ENCODE results near the gene RLF.

RLF gene

DNA sequence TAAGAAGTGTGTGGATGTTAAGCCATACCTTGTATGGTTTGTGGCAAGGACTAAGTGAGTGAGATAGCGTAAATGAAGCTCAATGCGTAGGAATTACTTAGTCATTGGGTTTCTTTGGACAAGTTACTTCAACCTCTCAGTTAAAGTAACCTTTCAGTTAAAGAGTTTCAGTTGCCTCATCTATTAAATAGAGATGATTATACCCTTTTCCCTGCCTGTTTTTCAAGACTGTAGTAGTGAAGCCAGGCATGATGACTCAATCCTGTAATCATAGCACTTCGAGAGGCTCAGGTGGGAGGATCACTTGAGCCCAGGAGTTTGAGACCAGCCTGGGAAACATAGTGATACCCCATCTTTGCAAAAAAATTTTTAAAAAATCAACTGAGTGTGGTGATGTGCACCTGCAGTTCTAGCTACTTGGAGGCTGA is 103.2 kb downstream of the RLF start:
- H3K4me3 ChIP-seq (ENCODE audit: low read length), result no peak overlapping the region
- no peak for DNase-seq (ENCODE audit: low read depth)
- H3K9ac ChIP-seq (ENCODE audit: low read length), result no peak overlapping the region
- H3K27me3 ChIP-seq (replicated peaks; ENCODE audit: control insufficient read depth, insufficient read depth, low read length), result no peaks in the 10 kb centered on the region
- no peaks in the 10 kb centered on the region for H3K9me3 ChIP-seq (ENCODE audit: control insufficient read depth, low read length)
- peaks cover 42% of the 10 kb centered on the region for H3K4me1 ChIP-seq (ENCODE audit: control insufficient read depth, insufficient read depth, low read length)
- peaks cover 61% of the 10 kb centered on the region for H3K36me3 ChIP-seq (ENCODE audit: control insufficient read depth, insufficient read depth, low read length, severe bottlenecking)

DNA sequence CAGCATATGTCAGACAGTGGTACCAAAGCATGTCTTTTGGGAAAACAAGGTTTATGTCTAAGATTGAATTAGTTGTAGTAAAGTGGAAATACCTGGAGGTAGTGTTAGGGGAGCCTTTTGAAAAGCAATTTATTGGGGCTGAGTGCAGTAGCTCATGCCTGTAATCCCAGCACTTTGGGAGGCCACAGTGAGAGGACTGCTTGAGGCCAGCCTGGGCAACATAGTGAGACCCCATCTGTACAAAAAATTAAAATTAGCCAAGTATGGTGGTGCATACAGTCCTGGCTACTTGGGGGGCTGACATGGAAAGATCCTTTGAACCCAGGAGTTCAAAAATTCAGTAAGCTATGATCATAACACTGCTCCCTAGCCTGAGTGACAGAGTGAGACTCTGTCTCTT is 104.1 kb downstream of the RLF start:
- H3K36me3 ChIP-seq (ENCODE audit: control insufficient read depth, insufficient read depth, low read length, severe bottlenecking), result peaks cover 68% of the 10 kb centered on the region
- H3K4me3 ChIP-seq (ENCODE audit: low read length), result no peak overlapping the region
- no peak for DNase-seq (ENCODE audit: low read depth)
- H3K4me1 ChIP-seq (ENCODE audit: control insufficient read depth, insufficient read depth, low read length), result peaks cover 42% of the 10 kb centered on the region
- H3K9ac ChIP-seq (ENCODE audit: low read length), result no peak overlapping the region
- no peaks in the 10 kb centered on the region for H3K27me3 ChIP-seq (replicated peaks; ENCODE audit: control insufficient read depth, insufficient read depth, low read length)
- H3K9me3 ChIP-seq (ENCODE audit: control insufficient read depth, low read length), result no peaks in the 10 kb centered on the region

DNA sequence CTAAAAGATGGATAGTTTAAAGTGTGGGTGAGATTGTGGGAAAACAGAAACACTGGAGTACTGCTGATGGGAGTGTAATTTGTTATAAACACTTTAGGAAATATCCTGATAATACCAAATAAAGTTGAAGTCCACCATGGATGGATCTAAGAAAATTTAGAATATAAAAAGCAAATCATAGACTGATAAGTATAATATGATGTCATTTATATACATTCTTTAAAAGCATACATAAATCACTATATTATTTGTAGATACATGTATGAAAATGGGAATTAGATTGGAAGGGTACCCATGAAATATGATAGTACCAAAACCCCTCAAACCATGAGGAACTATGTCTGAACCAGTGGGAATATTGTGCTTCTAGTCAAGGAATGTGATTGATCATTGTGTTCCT is 104.7 kb downstream of the RLF start:
- H3K27me3 ChIP-seq (replicated peaks; ENCODE audit: control insufficient read depth, insufficient read depth, low read length), result no peaks in the 10 kb centered on the region
- no peak overlapping the region for H3K9ac ChIP-seq (ENCODE audit: low read length)
- H3K4me1 ChIP-seq (ENCODE audit: control insufficient read depth, insufficient read depth, low read length), result peaks cover 44% of the 10 kb centered on the region
- H3K9me3 ChIP-seq (ENCODE audit: control insufficient read depth, low read length), result no peaks in the 10 kb centered on the region
- no peak overlapping the region for H3K4me3 ChIP-seq (ENCODE audit: low read length)
- peaks cover 68% of the 10 kb centered on the region for H3K36me3 ChIP-seq (ENCODE audit: control insufficient read depth, insufficient read depth, low read length, severe bottlenecking)
- no peak for DNase-seq (ENCODE audit: low read depth)

DNA sequence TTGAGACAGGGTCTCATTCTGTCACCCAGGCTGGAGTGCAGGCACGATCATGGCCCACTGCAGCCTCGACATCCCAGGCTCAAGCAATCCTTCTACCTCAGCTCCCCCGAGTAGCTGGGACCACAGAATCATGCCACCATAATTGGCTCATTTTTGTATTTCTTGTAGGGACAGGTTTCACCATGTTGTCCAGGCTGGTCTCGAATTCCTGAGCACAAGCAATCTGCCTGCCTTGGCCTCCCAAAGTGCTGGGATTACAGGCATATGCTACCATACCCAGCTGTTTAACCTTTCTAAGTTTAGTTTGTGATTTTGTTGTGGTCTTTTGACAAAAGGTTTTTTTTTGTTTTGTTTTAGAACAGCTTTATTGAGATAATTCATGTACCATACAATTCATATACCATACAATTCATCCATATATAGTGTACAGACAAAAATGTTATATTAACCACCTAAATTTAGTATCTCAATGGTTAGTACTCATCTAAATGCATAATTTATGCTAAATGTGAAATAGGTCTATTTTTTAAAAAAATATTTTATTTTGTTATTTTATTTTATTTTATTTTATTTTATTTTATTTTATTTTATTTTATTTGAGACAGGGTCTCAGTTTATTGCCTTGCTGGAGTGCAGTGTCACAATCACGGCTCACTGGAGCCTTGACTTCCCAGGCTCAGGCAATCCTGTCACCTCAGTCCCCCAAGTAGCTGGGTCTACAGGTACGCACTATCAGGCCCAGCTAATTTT is 105.8 kb downstream of the RLF start:
- H3K9me3 ChIP-seq (ENCODE audit: control insufficient read depth, low read length), result no peaks in the 10 kb centered on the region
- H3K27me3 ChIP-seq (replicated peaks; ENCODE audit: control insufficient read depth, insufficient read depth, low read length), result no peaks in the 10 kb centered on the region
- peaks cover 44% of the 10 kb centered on the region for H3K4me1 ChIP-seq (ENCODE audit: control insufficient read depth, insufficient read depth, low read length)
- H3K36me3 ChIP-seq (ENCODE audit: control insufficient read depth, insufficient read depth, low read length, severe bottlenecking), result peaks cover 68% of the 10 kb centered on the region
- H3K9ac ChIP-seq (ENCODE audit: low read length), result no peak overlapping the region
- no peak for DNase-seq (ENCODE audit: low read depth)
- peak overlapping the region; percentile 48 for H3K4me3 ChIP-seq (ENCODE audit: low read length)

DNA sequence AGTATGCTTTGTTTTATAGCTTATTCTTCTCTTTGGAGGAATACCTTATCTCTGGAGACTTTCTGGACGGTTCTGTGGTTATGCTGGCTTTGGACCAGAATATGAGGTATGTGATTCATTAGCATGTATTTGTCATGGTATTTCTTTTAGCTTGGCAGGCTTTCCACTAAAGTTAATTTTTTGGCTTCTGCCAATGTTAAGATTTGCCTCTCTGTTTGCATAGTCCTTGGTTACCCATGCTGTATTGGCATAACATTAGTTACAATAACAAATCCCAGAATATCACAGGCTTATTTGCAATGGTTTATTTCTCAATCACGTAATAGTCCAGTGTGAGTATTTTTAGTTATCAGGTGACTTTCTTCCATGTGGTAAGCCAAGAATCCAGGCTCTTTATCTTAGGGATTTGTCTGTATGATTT is 106.6 kb downstream of the RLF start:
- no peaks in the 10 kb centered on the region for H3K27me3 ChIP-seq (replicated peaks; ENCODE audit: control insufficient read depth, insufficient read depth, low read length)
- peak overlapping the region; percentile 68 for H3K9ac ChIP-seq (ENCODE audit: low read length)
- DNase-seq (ENCODE audit: low read depth), result peak; percentile 95
- no peaks in the 10 kb centered on the region for H3K9me3 ChIP-seq (ENCODE audit: control insufficient read depth, low read length)
- peak overlapping the region; percentile 48 for H3K4me3 ChIP-seq (ENCODE audit: low read length)
- peaks cover 40% of the 10 kb centered on the region for H3K4me1 ChIP-seq (ENCODE audit: control insufficient read depth, insufficient read depth, low read length)
- peaks cover 68% of the 10 kb centered on the region for H3K36me3 ChIP-seq (ENCODE audit: control insufficient read depth, insufficient read depth, low read length, severe bottlenecking)

DNA sequence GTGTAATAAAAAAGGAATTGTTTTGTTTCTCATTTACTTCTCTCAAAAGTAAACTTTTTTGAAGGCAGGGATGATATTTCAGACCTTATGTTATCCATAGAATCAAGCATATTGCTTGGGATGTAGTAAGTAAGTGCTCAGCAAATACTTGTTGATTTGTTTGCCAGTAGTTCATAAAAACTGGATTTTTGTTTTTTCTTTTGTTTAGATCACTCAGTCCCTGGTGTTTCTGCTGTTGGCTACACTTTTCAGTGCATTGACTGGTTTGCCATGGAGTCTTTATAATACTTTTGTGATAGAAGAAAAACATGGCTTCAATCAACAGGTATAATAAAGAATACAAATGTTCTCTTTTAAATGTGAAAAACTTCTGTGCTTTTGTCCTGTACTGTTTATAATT is 107.0 kb downstream of the RLF start:
- H3K4me1 ChIP-seq (ENCODE audit: control insufficient read depth, insufficient read depth, low read length), result peaks cover 36% of the 10 kb centered on the region
- H3K9me3 ChIP-seq (ENCODE audit: control insufficient read depth, low read length), result no peaks in the 10 kb centered on the region
- peak overlapping the region; percentile 12 for H3K4me3 ChIP-seq (ENCODE audit: low read length)
- no peak for DNase-seq (ENCODE audit: low read depth)
- H3K9ac ChIP-seq (ENCODE audit: low read length), result peak overlapping the region; percentile 68
- H3K36me3 ChIP-seq (ENCODE audit: control insufficient read depth, insufficient read depth, low read length, severe bottlenecking), result peaks cover 67% of the 10 kb centered on the region
- no peaks in the 10 kb centered on the region for H3K27me3 ChIP-seq (replicated peaks; ENCODE audit: control insufficient read depth, insufficient read depth, low read length)

DNA sequence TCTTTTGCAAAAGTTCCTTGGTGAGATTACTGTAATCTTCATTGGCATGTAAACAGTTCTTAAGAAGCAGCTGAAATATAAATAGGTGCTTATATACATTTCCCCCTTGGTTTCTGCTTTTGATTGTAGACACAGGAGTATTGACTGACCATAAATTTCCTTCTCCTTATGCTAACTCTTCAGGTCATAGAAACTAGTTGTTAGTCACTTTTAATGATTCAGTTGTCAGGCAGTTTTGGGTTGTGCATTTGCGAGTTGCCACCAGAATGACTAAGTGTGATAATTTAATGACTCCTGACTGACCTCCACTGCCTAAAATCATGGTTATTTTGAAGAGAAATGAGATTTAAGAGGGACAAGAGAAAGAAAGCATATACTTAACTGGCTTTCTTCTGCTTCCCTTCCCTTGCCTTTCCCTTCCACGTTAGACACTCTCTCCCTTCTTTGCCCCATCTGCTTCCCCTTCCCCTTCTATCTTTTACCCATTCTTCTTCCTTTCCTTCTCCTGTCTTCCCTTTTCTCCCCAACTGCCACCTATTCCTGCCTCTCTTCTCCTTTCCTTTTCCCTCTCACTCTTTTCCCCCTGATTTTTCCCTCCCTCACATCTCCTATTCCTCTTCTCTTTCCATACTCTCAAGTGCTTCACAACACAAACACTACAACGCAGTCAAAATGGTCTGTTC is 109.1 kb downstream of the RLF start:
- peaks cover 69% of the 10 kb centered on the region for H3K36me3 ChIP-seq (ENCODE audit: control insufficient read depth, insufficient read depth, low read length, severe bottlenecking)

DNA sequence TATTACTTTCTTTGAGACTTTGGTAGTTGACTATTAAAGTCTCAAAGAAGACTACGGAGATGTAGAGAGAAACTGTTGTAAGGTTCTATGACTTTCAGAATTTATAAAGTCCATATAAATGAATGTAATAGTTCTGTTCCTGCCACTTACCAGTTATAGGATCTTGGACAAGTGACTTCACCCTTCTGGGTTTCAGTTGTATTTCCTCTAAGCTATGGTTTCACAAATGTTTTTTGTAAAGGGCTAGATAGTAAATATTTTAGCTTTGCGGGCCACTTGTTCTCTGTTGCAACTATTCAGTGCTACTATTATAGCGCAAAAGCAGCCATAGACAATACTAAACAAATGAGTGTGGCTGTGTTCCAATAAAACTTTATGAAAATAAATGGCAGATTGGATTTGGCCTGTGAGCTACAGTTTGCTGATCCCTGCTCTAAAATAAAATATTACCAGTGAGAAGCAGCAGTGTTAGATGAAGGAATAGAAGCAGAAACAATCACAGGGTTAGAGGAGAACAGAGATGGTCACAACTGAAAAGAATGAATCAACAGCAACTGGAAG is 111.5 kb downstream of the RLF start:
- H3K36me3 ChIP-seq (ENCODE audit: control insufficient read depth, insufficient read depth, low read length, severe bottlenecking), result peaks cover 75% of the 10 kb centered on the region

More for the DNA sequence above, 109.1 kb downstream of the RLF start:
- no peaks in the 10 kb centered on the region for H3K9me3 ChIP-seq (ENCODE audit: control insufficient read depth, low read length)
- DNase-seq (ENCODE audit: low read depth), result no peak
- H3K4me1 ChIP-seq (ENCODE audit: control insufficient read depth, insufficient read depth, low read length), result peaks cover 30% of the 10 kb centered on the region
- H3K4me3 ChIP-seq (ENCODE audit: low read length), result no peak overlapping the region
- H3K27me3 ChIP-seq (replicated peaks; ENCODE audit: control insufficient read depth, insufficient read depth, low read length), result no peaks in the 10 kb centered on the region
- H3K9ac ChIP-seq (ENCODE audit: low read length), result no peak overlapping the region

DNA sequence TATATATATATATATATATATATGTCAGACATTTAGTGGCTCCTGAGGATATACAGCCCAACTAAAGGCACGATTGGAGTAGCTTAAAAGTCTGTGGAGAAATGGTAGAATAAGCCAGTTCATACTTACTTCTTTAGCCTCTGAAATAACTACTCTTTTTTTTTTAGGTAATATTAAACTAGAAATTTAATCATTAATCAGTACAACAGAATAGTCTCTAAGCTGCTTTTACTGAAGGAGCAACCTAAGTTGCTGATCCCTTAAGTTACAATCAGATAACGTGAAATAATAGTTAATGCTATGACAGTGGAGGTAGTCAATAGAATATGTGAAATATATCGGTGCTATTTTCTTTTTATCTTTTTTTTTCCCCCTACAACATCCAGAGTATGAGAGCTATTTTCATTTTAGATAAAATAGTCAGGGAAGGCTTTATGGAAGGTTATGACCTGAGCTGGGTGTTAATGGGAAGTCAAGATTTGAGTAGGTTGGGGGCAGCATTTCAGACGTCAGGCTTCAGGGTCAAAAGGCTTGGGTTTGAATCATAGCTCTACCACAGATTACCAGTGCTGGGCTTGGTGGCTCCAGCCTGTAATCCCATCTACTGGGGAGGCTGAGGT is 112.5 kb downstream of the RLF start:
- peaks cover 72% of the 10 kb centered on the region for H3K36me3 ChIP-seq (ENCODE audit: control insufficient read depth, insufficient read depth, low read length, severe bottlenecking)

More for the DNA sequence above, 111.5 kb downstream of the RLF start:
- Histone ChIP-seq H3K4me3 (ENCODE audit: low read length) (no peak overlapping the region), H3K27me3 (replicated peaks; ENCODE audit: control insufficient read depth, insufficient read depth, low read length) (no peaks in the 10 kb centered on the region), H3K4me1 (ENCODE audit: control insufficient read depth, insufficient read depth, low read length) (peaks cover 14% of the 10 kb centered on the region), H3K9me3 (ENCODE audit: control insufficient read depth, low read length) (no peaks in the 10 kb centered on the region), H3K9ac (ENCODE audit: low read length) (no peak overlapping the region)
- DNase-seq (ENCODE audit: low read depth), result no peak

DNA sequence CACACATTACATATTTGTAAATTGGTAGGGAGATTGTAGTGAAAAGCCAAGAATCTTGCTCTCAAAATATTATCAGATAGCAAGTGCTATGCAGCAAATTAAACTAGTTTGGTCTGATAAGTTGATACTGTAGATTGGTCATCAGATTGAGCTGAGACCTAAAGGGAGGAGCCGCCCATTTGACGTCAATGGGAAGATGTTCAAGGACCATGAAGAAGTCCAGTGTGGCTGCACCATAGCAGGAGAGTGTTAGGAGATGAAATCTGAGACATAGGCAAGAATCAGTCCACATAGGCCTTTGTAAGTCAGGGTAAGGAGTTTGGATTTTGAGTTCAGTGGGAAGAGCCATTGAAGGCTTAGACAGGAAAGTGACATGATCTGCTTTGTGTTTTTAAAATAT is 113.1 kb downstream of the RLF start:
- H3K36me3 ChIP-seq (ENCODE audit: control insufficient read depth, insufficient read depth, low read length, severe bottlenecking), result peaks cover 74% of the 10 kb centered on the region
- no peak for DNase-seq (ENCODE audit: low read depth)
- H3K4me3 ChIP-seq (ENCODE audit: low read length), result no peak overlapping the region
- H3K9me3 ChIP-seq (ENCODE audit: control insufficient read depth, low read length), result no peaks in the 10 kb centered on the region
- H3K9ac ChIP-seq (ENCODE audit: low read length), result no peak overlapping the region
- H3K27me3 ChIP-seq (replicated peaks; ENCODE audit: control insufficient read depth, insufficient read depth, low read length), result no peaks in the 10 kb centered on the region
- peaks cover 6% of the 10 kb centered on the region for H3K4me1 ChIP-seq (ENCODE audit: control insufficient read depth, insufficient read depth, low read length)

More for the DNA sequence above, 112.5 kb downstream of the RLF start:
- Histone ChIP-seq H3K4me1 (ENCODE audit: control insufficient read depth, insufficient read depth, low read length) (peaks cover 6% of the 10 kb centered on the region), H3K4me3 (ENCODE audit: low read length) (no peak overlapping the region), H3K9me3 (ENCODE audit: control insufficient read depth, low read length) (no peaks in the 10 kb centered on the region), H3K27me3 (replicated peaks; ENCODE audit: control insufficient read depth, insufficient read depth, low read length) (no peaks in the 10 kb centered on the region), H3K9ac (ENCODE audit: low read length) (no peak overlapping the region)
- DNase-seq (ENCODE audit: low read depth), result no peak

DNA sequence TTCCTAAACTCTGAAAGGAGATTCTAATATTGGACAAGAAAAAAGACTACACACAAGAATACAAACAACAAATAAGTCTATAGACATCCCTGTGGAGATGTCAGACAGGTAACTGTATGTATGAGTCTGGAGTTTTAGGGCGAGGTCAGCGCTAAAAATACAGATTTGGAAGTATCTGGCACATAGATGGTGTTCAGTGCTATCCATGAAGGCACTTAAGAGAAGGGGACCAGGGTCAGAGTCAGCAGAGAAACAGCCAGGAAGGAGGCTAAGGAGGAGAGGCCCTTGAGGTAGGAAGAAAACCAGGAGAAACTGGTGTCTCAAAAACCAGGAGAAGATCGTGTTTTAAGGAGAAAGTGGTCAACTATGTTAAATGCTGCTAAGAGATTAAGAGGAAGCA is 114.9 kb downstream of the RLF start:
- H3K9me3 ChIP-seq (ENCODE audit: control insufficient read depth, low read length), result no peaks in the 10 kb centered on the region
- no peak overlapping the region for H3K9ac ChIP-seq (ENCODE audit: low read length)
- H3K4me3 ChIP-seq (ENCODE audit: low read length), result no peak overlapping the region
- no peak for DNase-seq (ENCODE audit: low read depth)
- peaks cover 67% of the 10 kb centered on the region for H3K36me3 ChIP-seq (ENCODE audit: control insufficient read depth, insufficient read depth, low read length, severe bottlenecking)
- H3K4me1 ChIP-seq (ENCODE audit: control insufficient read depth, insufficient read depth, low read length), result no peaks in the 10 kb centered on the region
- no peaks in the 10 kb centered on the region for H3K27me3 ChIP-seq (replicated peaks; ENCODE audit: control insufficient read depth, insufficient read depth, low read length)

Data from adipocyte (in vitro differentiated cells).